GM23338 (cell line): ENCODE data around the gene C16orf95. TPM values are rescaled to one million over a fixed set of nuclear protein-coding genes. Genes with fewer than 3 reads are reported as not detected.

ENCODE experiments used
- ATAC-seq: fragments of 200-7000 bp; cut with Tn5 transposase; 3 replicates; pipeline ENCODE4 v1.9.1; 2020
- DNase-seq: peaks from one replicate; pipeline ENCODE4 v3.0.0-alpha.2; 2015; ENCODE audit warnings: low spot score
- H2AFZ ChIP-seq: fragments of 200-600 bp; sonication (generic); 2 replicates; pipeline ENCODE4 v1.8.0; 2016; ENCODE audit warnings: antibody characterized with exemption, mild to moderate bottlenecking, moderate library complexity
- H3F3A ChIP-seq: fragments of 200-600 bp; sonication (generic); replicated peaks from 2 replicates; pipeline ENCODE4 v1.8.0; 2017; ENCODE audit warnings: antibody characterized with exemption, mixed run types, low read depth
- H3K27ac ChIP-seq: fragments of 200-600 bp; sonication (generic); 2 replicates; pipeline ENCODE4 v1.6.1; 2016; ENCODE audit warnings: low read depth
- H3K27me3 ChIP-seq: fragments of 200-600 bp; sonication (generic); 2 replicates; pipeline ENCODE4 v1.8.0; 2016; ENCODE audit warnings: mild to moderate bottlenecking, mixed run types, moderate library complexity; ENCODE audit not compliant: insufficient read depth
- H3K36me3 ChIP-seq: fragments of 200-600 bp; sonication (generic); 2 replicates; pipeline ENCODE4 v1.8.0; 2016; ENCODE audit warnings: mild to moderate bottlenecking; ENCODE audit not compliant: insufficient read depth
- H3K4me1 ChIP-seq: fragments of 200-600 bp; sonication (generic); 2 replicates; pipeline ENCODE4 v1.8.0; 2016; ENCODE audit warnings: mild to moderate bottlenecking, moderate library complexity; ENCODE audit not compliant: insufficient read depth
- H3K4me2 ChIP-seq: fragments of 200-600 bp; sonication (generic); 2 replicates; pipeline ENCODE4 v1.7.1; 2017; ENCODE audit warnings: mixed run types
- H3K4me3 ChIP-seq: fragments of 200-600 bp; sonication (generic); 2 replicates; pipeline ENCODE4 v1.6.1; 2016; ENCODE audit warnings: mixed run types
- H3K79me2 ChIP-seq: fragments of 200-600 bp; sonication (generic); replicated peaks from 2 replicates; pipeline ENCODE4 v1.8.0; 2017; ENCODE audit warnings: mild to moderate bottlenecking; ENCODE audit not compliant: insufficient read depth
- H3K9me2 ChIP-seq: fragments of 200-600 bp; sonication (generic); 2 replicates; pipeline ENCODE4 v1.8.0; 2017; ENCODE audit not compliant: insufficient read depth
- H4K20me1 ChIP-seq: fragments of 200-600 bp; sonication (generic); replicated peaks from 2 replicates; pipeline ENCODE4 v1.8.0; 2017; ENCODE audit warnings: mild to moderate bottlenecking; ENCODE audit not compliant: insufficient read depth
- H3K27ac Mint-ChIP-seq: 2 replicates; pipeline ENCODE4 v1.8.0; 2020; ENCODE audit warnings: inconsistent platforms, mild to moderate bottlenecking, moderate library complexity, mixed read lengths
- H3K27me3 Mint-ChIP-seq: 3 replicates; pipeline ENCODE4 v1.8.0; 2022; ENCODE audit warnings: low read depth, mild to moderate bottlenecking, moderate library complexity, mixed read lengths, inconsistent platforms; ENCODE audit not compliant: insufficient read depth, poor library complexity
- H3K36me3 Mint-ChIP-seq: 3 replicates; pipeline ENCODE4 v1.8.0; 2021; ENCODE audit warnings: low read depth, mild to moderate bottlenecking, inconsistent platforms, moderate library complexity, mixed read lengths
- H3K4me1 Mint-ChIP-seq: 3 replicates; pipeline ENCODE4 v1.8.0; 2020; ENCODE audit warnings: mild to moderate bottlenecking, inconsistent platforms, mixed read lengths
- H3K4me3 Mint-ChIP-seq: 3 replicates; pipeline ENCODE4 v1.8.0; 2021; ENCODE audit warnings: moderate library complexity, mild to moderate bottlenecking, inconsistent platforms, mixed read lengths
- H3K9me3 Mint-ChIP-seq: 3 replicates; pipeline ENCODE4 v1.8.0; 2020; ENCODE audit warnings: moderate library complexity, mild to moderate bottlenecking, inconsistent platforms, mixed read lengths
- CREB1 ChIP-seq: fragments of 250-450 bp; sonication (Bioruptor Pico); IDR thresholded peaks from 2 replicates; pipeline ENCODE4 v1.5.0; 2020; ENCODE audit warnings: low read depth, mild to moderate bottlenecking, moderate library complexity
- CTCF ChIP-seq, 2 experiments: fragments of 200-600 bp in 1 of 2; sonication (generic) in 1 of 2; conservative IDR thresholded peaks; 2 replicates each; pipeline versions ENCODE4 v1.5.1 to v1.6.1; 2016 to 2017; ENCODE audit warnings: antibody characterized with exemption in 2 of 2, low read depth in 2 of 2, mild to moderate bottlenecking in 2 of 2, moderate library complexity in 1 of 2
- EZH2 ChIP-seq: fragments of 200-600 bp; sonication (generic); IDR thresholded peaks from one replicate; pipeline ENCODE4 v1.8.0; 2017; ENCODE audit warnings: antibody characterized with exemption, mild to moderate bottlenecking, low read depth; ENCODE audit not compliant: unreplicated experiment
- JUNB ChIP-seq: IDR thresholded peaks from one replicate; pipeline ENCODE4 v1.6.1; 2016; ENCODE audit warnings: antibody characterized with exemption; ENCODE audit not compliant: unreplicated experiment
- NANOG ChIP-seq: IDR thresholded peaks from 2 replicates; pipeline ENCODE4 v1.6.1; 2016; ENCODE audit warnings: antibody characterized with exemption, borderline replicate concordance
- POLR2AphosphoS5 ChIP-seq: IDR thresholded peaks from 2 replicates; pipeline ENCODE4 v1.6.1; 2016; ENCODE audit warnings: antibody characterized with exemption, low read depth
- REST ChIP-seq: IDR thresholded peaks from one replicate; pipeline ENCODE4 v1.6.1; 2018; ENCODE audit warnings: antibody characterized with exemption; ENCODE audit not compliant: unreplicated experiment
- ZNF331 ChIP-seq: fragments of 250-450 bp; sonication (Bioruptor Pico); IDR thresholded peaks from 2 replicates; pipeline ENCODE4 v1.5.0; 2020; ENCODE audit warnings: low read depth, mild to moderate bottlenecking, moderate library complexity
- ZNF462 ChIP-seq: fragments of 250-450 bp; sonication (Bioruptor Pico); IDR thresholded peaks from 2 replicates; pipeline ENCODE4 v1.5.0; 2020; ENCODE audit warnings: mild to moderate bottlenecking, moderate library complexity
- polyA plus RNA-seq: library from polyadenylated mRNA; unstranded; fragments of >200 nt; fragmentation: Nextera tagmentation; extraction: Ambion mirVana; gene quantifications from 2 replicates; pipeline ENCODE4 v1.2.1, GENCODE V29; 2016
- total RNA-seq: library from RNA; depleted of rRNA; stranded (reverse); fragments of >200 nt; shearing (Covaris generic); gene quantifications from 2 replicates; pipeline ENCODE4 v1.2.3, GENCODE V29; 2014

Gene C16orf95
- total and polyA plus RNA-seq, 2 experiments from 2014 or later: 1.2 to 3.9 TPM

GRCh38 chr16:87339086-87339723 lies 22.0 kb upstream of the C16orf95 start (continued):
- no peak for TF ChIP-seq ZNF462 (CRISPR knock-in tag)
- no peak for TF ChIP-seq POLR2AphosphoS5
- TF ChIP-seq CREB1 (CRISPR knock-in tag): no peak
- TF ChIP-seq JUNB: no peak

GRCh38 chr16:87338155-87338765 lies 21.1 kb upstream of the C16orf95 start:
- Mint-ChIP-seq H3K36me3 (peaks cover 18% of the 10 kb centered on the region), H3K27ac (no peak overlapping the region), H3K27me3 (peaks cover 8% of the 10 kb centered on the region), H3K9me3 (no peaks in the 10 kb centered on the region; the same call in 2 of the 3 replicates), H3K4me1 (no peaks in the 10 kb centered on the region; the same call in 2 of the 3 replicates), H3K4me3 (no peak overlapping the region)
- no peak for ATAC-seq
- peaks cover 4% of the 10 kb centered on the region for H4K20me1 ChIP-seq
- H3K9me2 ChIP-seq: no peaks in the 10 kb centered on the region
- no peaks in the 10 kb centered on the region for H3K79me2 ChIP-seq
- H3K4me2 ChIP-seq: no peak overlapping the region
- no peak overlapping the region for H2AFZ ChIP-seq
- no peak overlapping the region for H3K27ac ChIP-seq
- no peaks in the 10 kb centered on the region for H3F3A ChIP-seq
- H3K36me3 ChIP-seq: no peaks in the 10 kb centered on the region
- no peaks in the 10 kb centered on the region for H3K27me3 ChIP-seq
- TF ChIP-seq REST: no peak
- TF ChIP-seq NANOG: no peak
- TF ChIP-seq CTCF (conservative IDR thresholded peaks at IDR 0.05; ENCODE audit: low read depth in 2 of 2): no peak
- TF ChIP-seq CREB1 (CRISPR knock-in tag): no peak
- TF ChIP-seq ZNF331 (CRISPR knock-in tag): no peak
- TF ChIP-seq EZH2: no peak
- DNase-seq: no peak
- H3K4me1 ChIP-seq: no peaks in the 10 kb centered on the region
- H3K4me3 ChIP-seq: no peak overlapping the region
